ENCODE results near the gene GXYLT2. TPM values are rescaled to one million over a fixed set of nuclear protein-coding genes. Genes with fewer than 3 reads are reported as not detected.
A peak's percentile ranks its signal among the peaks of the same experiment; 100 is the strongest.
"Not testable (repeated sequence)": the region's sequence is repeated elsewhere in the genome, so short reads cannot be mapped to it uniquely, and the experiment has no call there.

Gene GXYLT2
- total and polyA plus RNA-seq, 9 donors: 20.0 to 41.1 (median 29.8) TPM

DNA sequence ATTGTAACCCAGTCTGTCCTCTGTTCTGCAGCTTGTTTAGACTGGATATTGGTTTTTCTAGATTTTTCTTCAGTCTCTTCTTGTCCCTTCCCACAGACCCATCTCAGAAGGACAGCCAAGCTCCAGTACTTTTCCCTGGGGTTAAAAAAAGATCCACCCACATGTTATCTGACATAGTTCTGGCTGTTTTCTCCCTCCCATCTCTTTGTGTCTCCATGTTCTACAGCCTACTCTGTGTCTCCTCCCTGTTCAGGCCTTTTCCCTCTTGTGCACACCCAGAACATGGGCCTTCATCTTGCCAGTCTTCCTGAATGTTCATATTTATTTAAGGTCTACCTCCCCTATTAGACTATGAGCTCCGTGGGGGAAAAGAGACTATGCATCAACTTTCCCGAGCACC, 103.7 kb downstream of the GXYLT2 start:
- 50% methylated on average over 2 of the region's 2 CpGs for WGBS (ENCODE audit: insufficient coverage)
- H3K36me3 ChIP-seq (ENCODE audit: control insufficient read depth, insufficient read depth, low read length): no peaks in the 10 kb centered on the region
- no peaks in the 10 kb centered on the region for H3K9me3 ChIP-seq (replicated peaks; ENCODE audit: control insufficient read depth, low read depth, low read length)
- no peak overlapping the region for H3K27ac ChIP-seq (ENCODE audit: low read length)
- DNase-seq: no peak
- H3K27me3 ChIP-seq (ENCODE audit: control insufficient read depth, insufficient read depth, low read length): no peaks in the 10 kb centered on the region
- no peak overlapping the region for H3K4me3 ChIP-seq (ENCODE audit: low read length)
- H3K4me1 ChIP-seq (ENCODE audit: control insufficient read depth, insufficient read depth, low read length): peaks cover 7% of the 10 kb centered on the region

DNA sequence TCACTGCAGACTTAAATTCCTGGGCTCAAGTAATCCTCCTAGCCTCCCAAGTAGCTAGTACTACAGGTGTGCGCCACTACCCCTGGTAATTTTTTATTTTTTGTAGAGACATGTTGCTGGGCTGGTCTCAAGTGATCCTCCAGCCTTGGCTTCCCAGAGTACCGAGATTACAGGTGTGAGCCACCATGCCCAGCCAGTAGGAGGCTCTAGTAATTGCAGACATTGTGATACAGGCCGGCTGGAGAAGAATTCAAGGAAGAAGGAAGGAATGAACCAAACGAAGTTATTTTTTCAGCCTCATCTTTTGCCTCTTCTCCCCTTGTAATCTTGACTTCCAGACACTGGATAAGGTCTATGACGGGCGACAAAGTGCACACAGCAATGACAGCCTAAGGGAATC, 105.5 kb downstream of the GXYLT2 start:
- no peak overlapping the region for H3K27ac ChIP-seq (ENCODE audit: low read length)
- H3K4me3 ChIP-seq (ENCODE audit: low read length): no peak overlapping the region
- DNase-seq: no peak
- peaks cover 7% of the 10 kb centered on the region for H3K4me1 ChIP-seq (ENCODE audit: control insufficient read depth, insufficient read depth, low read length)
- WGBS (ENCODE audit: insufficient coverage): 92% methylated on average over 3 of the region's 6 CpGs
- H3K36me3 ChIP-seq (ENCODE audit: control insufficient read depth, insufficient read depth, low read length): no peaks in the 10 kb centered on the region
- H3K27me3 ChIP-seq (ENCODE audit: control insufficient read depth, insufficient read depth, low read length): no peaks in the 10 kb centered on the region
- H3K9me3 ChIP-seq (replicated peaks; ENCODE audit: control insufficient read depth, low read depth, low read length): no peaks in the 10 kb centered on the region

- no peak overlapping the region for H3K4me3 ChIP-seq (ENCODE audit: low read length)
- peaks cover 9% of the 10 kb centered on the region for H3K4me1 ChIP-seq (ENCODE audit: control insufficient read depth, insufficient read depth, low read length)
- no peak overlapping the region for H3K27ac ChIP-seq (ENCODE audit: low read length)
- 95% methylated on average over 4 of the region's 10 CpGs for WGBS (ENCODE audit: insufficient coverage)
- peak; percentile 76 for DNase-seq
- peaks cover 4% of the 10 kb centered on the region for H3K36me3 ChIP-seq (ENCODE audit: control insufficient read depth, insufficient read depth, low read length)
- no peaks in the 10 kb centered on the region for H3K27me3 ChIP-seq (ENCODE audit: control insufficient read depth, insufficient read depth, low read length)
- H3K9me3 ChIP-seq (replicated peaks; ENCODE audit: control insufficient read depth, low read depth, low read length): no peaks in the 10 kb centered on the region
Measured at GRCh38 chr3:72995337-72995736, 107.5 kb downstream of the GXYLT2 start.

- WGBS (ENCODE audit: insufficient coverage): 88% methylated on average over 15 of the region's 20 CpGs
- H3K27ac ChIP-seq (ENCODE audit: low read length): peak overlapping the region; percentile 94
- no peaks in the 10 kb centered on the region for H3K27me3 ChIP-seq (ENCODE audit: control insufficient read depth, insufficient read depth, low read length)
- peaks cover 5% of the 10 kb centered on the region for H3K36me3 ChIP-seq (ENCODE audit: control insufficient read depth, insufficient read depth, low read length)
- H3K4me3 ChIP-seq (ENCODE audit: low read length): peak overlapping the region; percentile 43
- H3K9me3 ChIP-seq (replicated peaks; ENCODE audit: control insufficient read depth, low read depth, low read length): no peaks in the 10 kb centered on the region
- DNase-seq: no peak
- H3K4me1 ChIP-seq (ENCODE audit: control insufficient read depth, insufficient read depth, low read length): peaks cover 9% of the 10 kb centered on the region
Measured at GRCh38 chr3:72996121-72996472, 108.3 kb downstream of the GXYLT2 start.

DNA sequence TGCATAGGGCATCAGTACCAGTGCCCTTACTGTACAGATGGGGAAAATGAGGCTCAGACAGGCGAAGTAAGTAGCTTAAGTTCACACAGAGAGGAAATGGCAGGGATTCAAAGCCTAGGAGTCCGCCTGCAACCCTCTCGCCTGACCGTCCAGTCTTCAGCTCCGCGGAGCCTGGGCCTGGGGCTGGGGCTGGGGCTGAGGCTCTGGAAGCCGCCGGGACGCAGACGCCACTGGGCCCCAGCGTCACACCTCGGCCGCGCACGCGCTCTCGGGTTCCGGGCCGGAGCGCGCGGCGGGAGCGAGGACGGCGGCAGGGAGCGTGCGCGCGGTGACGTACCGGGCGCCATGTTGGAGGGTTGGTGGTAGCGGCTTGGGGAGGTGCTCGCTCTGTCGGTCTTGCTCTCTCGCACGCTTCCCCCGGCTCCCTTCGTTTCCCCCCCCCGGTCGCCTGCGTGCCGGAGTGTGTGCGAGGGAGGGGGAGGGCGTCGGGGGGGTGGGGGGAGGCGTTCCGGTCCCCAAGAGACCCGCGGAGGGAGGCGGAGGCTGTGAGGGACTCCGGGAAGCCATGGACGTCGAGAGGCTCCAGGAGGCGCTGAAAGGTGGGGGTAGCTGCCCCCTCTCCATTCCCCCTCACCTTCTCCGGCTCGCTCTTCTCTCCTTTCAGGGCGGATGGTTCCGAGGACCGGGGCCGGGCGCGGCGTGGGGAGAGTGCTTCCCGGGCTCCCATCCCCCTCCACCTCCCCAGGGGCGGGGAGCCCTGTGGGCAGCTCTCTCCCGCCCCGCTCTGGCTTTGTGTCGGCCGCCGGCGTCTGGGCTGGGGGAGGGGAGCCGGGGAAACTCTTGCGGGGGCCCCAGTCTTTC, 108.9 kb downstream of the GXYLT2 start, which contains the start of gene PPP4R2:
Gene PPP4R2 (plus strand): TSS at position 339 of the 861 bp plus-strand sequence. CDS start 227 bp downstream, at position 566.
- WGBS (ENCODE audit: insufficient coverage): 4% methylated on average over 23 of the region's 75 CpGs
- H3K27me3 ChIP-seq (ENCODE audit: control insufficient read depth, insufficient read depth, low read length): no peaks in the 10 kb centered on the region
- H3K27ac ChIP-seq (ENCODE audit: low read length): peak within 1 kb of the TSS; percentile 98
- H3K9me3 ChIP-seq (replicated peaks; ENCODE audit: control insufficient read depth, low read depth, low read length): no peaks in the 10 kb centered on the region
- peaks cover 9% of the 10 kb centered on the region for H3K4me1 ChIP-seq (ENCODE audit: control insufficient read depth, insufficient read depth, low read length)
- peak; percentile 96 for DNase-seq
- peak within 1 kb of the TSS; percentile 95 for H3K4me3 ChIP-seq (ENCODE audit: low read length)
- H3K36me3 ChIP-seq (ENCODE audit: control insufficient read depth, insufficient read depth, low read length): peaks cover 8% of the 10 kb centered on the region

GRCh38 chr3:72997421-72997961, 109.6 kb downstream of the GXYLT2 start:
- Histone ChIP-seq H3K9me3 (replicated peaks; ENCODE audit: control insufficient read depth, low read depth, low read length) (no peaks in the 10 kb centered on the region), H3K27ac (ENCODE audit: low read length) (peak overlapping the region; percentile 98), H3K27me3 (ENCODE audit: control insufficient read depth, insufficient read depth, low read length) (no peaks in the 10 kb centered on the region), H3K36me3 (ENCODE audit: control insufficient read depth, insufficient read depth, low read length) (peaks cover 12% of the 10 kb centered on the region), H3K4me3 (ENCODE audit: low read length) (peak overlapping the region; percentile 95), H3K4me1 (ENCODE audit: control insufficient read depth, insufficient read depth, low read length) (peaks cover 9% of the 10 kb centered on the region)
- WGBS (ENCODE audit: insufficient coverage): 0% methylated on average over 10 of the region's 16 CpGs
- peak; percentile 84 for DNase-seq

DNA sequence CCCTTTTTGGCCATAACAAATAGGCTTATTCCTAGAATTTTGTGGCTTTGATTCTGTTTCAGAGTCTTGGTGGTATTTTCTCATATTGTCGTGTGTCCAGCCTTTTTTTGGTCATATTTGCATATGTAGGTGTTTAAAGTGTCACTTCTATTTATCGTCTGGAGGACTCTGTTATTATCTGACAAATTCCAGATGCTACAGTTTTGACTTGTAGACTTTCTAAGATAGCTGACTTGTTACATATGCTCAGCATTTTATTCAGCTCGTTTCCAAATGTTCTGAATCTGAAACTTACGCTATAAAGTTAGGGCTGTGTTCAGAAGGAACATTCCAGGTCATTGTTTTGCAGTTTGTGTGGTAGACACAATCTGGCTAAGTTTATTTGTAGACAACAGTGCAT, 110.6 kb downstream of the GXYLT2 start:
- no peaks in the 10 kb centered on the region for H3K9me3 ChIP-seq (replicated peaks; ENCODE audit: control insufficient read depth, low read depth, low read length)
- H3K4me1 ChIP-seq (ENCODE audit: control insufficient read depth, insufficient read depth, low read length): peaks cover 9% of the 10 kb centered on the region
- H3K4me3 ChIP-seq (ENCODE audit: low read length): peak overlapping the region; percentile 95
- 20% methylated on average over 1 of the region's 4 CpGs for WGBS (ENCODE audit: insufficient coverage)
- peaks cover 15% of the 10 kb centered on the region for H3K36me3 ChIP-seq (ENCODE audit: control insufficient read depth, insufficient read depth, low read length)
- DNase-seq: peak; percentile 11
- no peak overlapping the region for H3K27ac ChIP-seq (ENCODE audit: low read length)
- no peaks in the 10 kb centered on the region for H3K27me3 ChIP-seq (ENCODE audit: control insufficient read depth, insufficient read depth, low read length)

- Histone ChIP-seq H3K27ac (ENCODE audit: low read length) (no peak overlapping the region), H3K4me3 (ENCODE audit: low read length) (no peak overlapping the region), H3K27me3 (ENCODE audit: control insufficient read depth, insufficient read depth, low read length) (no peaks in the 10 kb centered on the region), H3K4me1 (ENCODE audit: control insufficient read depth, insufficient read depth, low read length) (peaks cover 9% of the 10 kb centered on the region), H3K36me3 (ENCODE audit: control insufficient read depth, insufficient read depth, low read length) (peaks cover 15% of the 10 kb centered on the region), H3K9me3 (replicated peaks; ENCODE audit: control insufficient read depth, low read depth, low read length) (no peaks in the 10 kb centered on the region)
- 67% methylated on average over 1 of the region's 2 CpGs for WGBS (ENCODE audit: insufficient coverage)
- DNase-seq: no peak
Measured at GRCh38 chr3:72999951-73000350, 112.1 kb downstream of the GXYLT2 start.

- H3K9me3 ChIP-seq (replicated peaks; ENCODE audit: control insufficient read depth, low read depth, low read length); DNase-seq; H3K27ac ChIP-seq (ENCODE audit: low read length); H3K4me1 ChIP-seq (ENCODE audit: control insufficient read depth, insufficient read depth, low read length); H3K27me3 ChIP-seq (ENCODE audit: control insufficient read depth, insufficient read depth, low read length); H3K4me3 ChIP-seq (ENCODE audit: low read length): not testable (repeated sequence)
- 100% methylated on average over 1 of the region's 8 CpGs for WGBS (ENCODE audit: insufficient coverage)
- H3K36me3 ChIP-seq (ENCODE audit: control insufficient read depth, insufficient read depth, low read length): peaks cover 27% of the 10 kb centered on the region
Measured at GRCh38 chr3:73003050-73003449, 115.2 kb downstream of the GXYLT2 start.

DNA sequence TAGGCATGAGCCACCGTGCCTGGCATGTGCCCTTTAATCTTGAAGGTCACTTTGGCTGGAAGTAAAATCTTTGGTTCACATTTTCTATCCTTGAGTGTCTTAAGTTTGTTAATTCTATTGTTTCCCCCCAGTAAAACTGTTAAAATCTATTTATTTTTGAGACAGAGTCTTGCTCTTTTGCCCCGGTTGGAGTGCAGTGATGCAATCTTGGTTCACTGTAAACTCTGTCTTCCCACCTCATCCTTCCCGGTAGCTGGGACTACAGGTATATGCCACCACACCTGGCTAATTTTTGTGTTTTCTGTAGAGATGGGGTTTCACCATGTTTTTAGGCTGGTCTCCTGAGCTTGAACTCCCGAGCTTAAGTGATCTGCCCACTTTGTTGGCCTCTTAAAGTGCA, 116.5 kb downstream of the GXYLT2 start:
- no peak for DNase-seq
- Histone ChIP-seq H3K9me3 (replicated peaks; ENCODE audit: control insufficient read depth, low read depth, low read length) (no peaks in the 10 kb centered on the region), H3K4me1 (ENCODE audit: control insufficient read depth, insufficient read depth, low read length) (no peaks in the 10 kb centered on the region), H3K27me3 (ENCODE audit: control insufficient read depth, insufficient read depth, low read length) (no peaks in the 10 kb centered on the region), H3K36me3 (ENCODE audit: control insufficient read depth, insufficient read depth, low read length) (peaks cover 27% of the 10 kb centered on the region), H3K27ac (ENCODE audit: low read length) (no peak overlapping the region), H3K4me3 (ENCODE audit: low read length) (no peak overlapping the region)
- no CpG with 5 or more reads among the region's 4 CpGs for WGBS (ENCODE audit: insufficient coverage)
